OCI-LY7 (cell line): Measurements from ENCODE around the gene LDAF1.

Experiments
- EZH2phosphoT487 ChIP-seq: fragments of 200-600 bp; sonication (generic); IDR thresholded peaks from 2 replicates; pipeline ENCODE4 v1.6.1; 2018; ENCODE audit warnings: low read depth, borderline replicate concordance, mild to moderate bottlenecking, mixed run types, antibody characterized with exemption, low read length, moderate library complexity, mixed read lengths
- TF ChIP-seq, protein P1 (sequence below): fragments of 200-600 bp; sonication (generic); conservative IDR thresholded peaks from 2 replicates; pipeline ENCODE4 v1.5.1; 2014; ENCODE audit warnings: mild to moderate bottlenecking, antibody characterized with exemption, low read length, moderate library complexity, mixed read lengths

DNA sequence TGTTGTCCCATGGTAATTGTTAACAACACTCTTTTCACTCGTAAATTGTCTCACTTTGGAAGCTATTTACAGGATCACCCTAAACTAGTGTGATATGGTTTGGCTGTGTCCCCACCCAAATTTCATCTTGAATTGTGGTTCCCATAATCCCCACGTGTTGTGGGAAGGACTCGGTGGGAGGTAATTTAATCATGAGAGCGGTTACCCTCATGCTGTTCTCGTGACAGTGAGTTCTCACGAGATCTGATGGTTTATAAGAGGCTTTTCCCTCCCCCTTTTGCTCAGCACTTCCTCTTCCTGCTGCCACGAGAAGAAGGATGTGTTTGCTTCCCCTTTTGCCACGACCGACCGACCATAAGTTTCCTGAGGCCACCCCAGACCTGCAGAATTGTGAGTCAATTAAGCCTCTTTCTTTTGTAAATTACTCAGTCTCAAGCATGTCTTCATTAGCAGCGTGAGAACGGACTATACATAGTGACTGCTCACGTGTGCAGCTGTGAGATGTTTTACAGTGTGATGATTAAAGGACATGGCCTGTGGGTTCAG lies 42.3 kb upstream of the LDAF1 start:
- TF ChIP-seq EZH2phosphoT487 = no peak
- TF ChIP-seq, protein P1, sequence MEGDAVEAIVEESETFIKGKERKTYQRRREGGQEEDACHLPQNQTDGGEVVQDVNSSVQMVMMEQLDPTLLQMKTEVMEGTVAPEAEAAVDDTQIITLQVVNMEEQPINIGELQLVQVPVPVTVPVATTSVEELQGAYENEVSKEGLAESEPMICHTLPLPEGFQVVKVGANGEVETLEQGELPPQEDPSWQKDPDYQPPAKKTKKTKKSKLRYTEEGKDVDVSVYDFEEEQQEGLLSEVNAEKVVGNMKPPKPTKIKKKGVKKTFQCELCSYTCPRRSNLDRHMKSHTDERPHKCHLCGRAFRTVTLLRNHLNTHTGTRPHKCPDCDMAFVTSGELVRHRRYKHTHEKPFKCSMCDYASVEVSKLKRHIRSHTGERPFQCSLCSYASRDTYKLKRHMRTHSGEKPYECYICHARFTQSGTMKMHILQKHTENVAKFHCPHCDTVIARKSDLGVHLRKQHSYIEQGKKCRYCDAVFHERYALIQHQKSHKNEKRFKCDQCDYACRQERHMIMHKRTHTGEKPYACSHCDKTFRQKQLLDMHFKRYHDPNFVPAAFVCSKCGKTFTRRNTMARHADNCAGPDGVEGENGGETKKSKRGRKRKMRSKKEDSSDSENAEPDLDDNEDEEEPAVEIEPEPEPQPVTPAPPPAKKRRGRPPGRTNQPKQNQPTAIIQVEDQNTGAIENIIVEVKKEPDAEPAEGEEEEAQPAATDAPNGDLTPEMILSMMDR = no peak
